GM19025 (cell line): ENCODE measurements around the gene IAH1.

Source experiments
- ATAC-seq: cut with Tn5 transposase; IDR thresholded peaks from one replicate; pipeline ENCODE4 v1.9.1; 2021; ENCODE audit warnings: mild to moderate bottlenecking, low read depth, moderate library complexity; ENCODE audit not compliant: unreplicated experiment

Gene IAH1

DNA sequence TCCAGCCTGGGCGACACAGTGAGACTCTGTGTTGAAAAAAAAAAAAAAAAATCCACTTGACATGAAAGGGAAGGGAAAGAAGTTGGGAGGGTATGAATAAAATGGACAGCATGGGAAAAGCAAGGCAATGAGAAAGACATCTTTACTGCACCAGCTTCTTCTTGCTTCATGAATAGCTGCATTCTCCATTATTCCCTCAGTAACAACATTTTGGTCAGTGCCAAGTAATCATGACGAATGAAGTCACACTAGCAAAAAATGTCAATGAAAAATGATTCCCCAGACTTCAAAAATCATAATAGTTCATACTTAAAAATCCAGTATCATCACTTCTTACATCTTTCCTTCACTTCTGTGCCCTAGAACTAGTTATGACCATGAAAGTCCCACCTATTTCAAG is 50.9 kb downstream of the IAH1 start:
- ATAC-seq, result no peak

DNA sequence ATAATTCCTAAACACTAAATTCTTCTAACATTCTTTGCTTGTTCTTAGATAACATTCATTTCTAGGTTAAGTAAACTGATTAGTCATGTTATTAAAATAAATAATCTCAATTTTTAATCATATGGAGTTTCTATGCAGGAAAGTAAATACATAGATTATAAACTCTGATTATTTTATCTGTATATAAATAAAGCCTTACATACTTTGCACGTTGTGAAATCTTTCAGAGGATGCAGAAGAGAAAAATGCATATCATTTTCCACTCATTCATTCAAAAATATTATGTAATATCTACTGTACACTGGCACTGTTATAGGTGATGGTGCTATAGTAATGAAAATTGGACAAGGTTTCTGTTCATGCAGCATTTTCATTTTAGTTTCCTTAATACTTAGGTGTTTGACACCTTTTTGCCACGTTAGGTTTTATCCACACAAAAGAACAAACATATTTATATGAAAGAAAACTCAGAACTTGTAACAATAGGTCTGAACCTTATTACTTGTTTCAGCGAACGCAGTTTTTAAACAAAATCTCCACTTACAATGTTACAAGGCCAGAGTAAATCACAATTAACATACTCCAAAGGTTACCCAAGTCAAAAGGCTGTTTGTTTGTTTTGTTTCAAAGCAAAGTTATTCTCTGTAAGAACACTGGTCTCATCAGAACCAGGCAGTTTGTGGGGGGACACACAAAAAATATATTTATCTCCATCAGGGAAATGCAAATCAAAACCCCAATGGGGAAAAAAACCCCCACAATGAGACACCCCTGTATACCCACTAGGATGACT is 53.8 kb downstream of the IAH1 start:
- no peak for ATAC-seq

DNA sequence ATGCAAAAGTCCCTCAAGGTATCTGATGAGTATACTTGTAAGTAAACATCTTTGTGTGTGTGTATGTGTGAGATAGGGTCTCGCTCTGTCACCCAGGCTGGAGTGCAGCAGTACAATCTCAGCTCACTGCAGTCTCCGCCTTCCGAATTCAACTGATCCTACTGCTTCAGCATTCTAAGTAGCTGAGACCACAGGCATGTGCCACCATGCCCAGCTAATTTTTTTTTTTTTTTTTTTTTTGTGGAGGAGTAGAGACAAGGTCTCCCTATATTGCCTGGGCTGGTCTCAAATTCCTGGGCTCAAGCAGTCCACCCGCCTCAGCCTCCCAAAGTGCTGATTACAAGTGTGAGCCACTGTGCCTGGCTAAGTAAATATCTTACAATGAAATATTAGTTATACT is 58.1 kb downstream of the IAH1 start:
- ATAC-seq, result no peak

GRCh38 chr2:9533663-9534062 is 59.3 kb downstream of the IAH1 start:
- no peak for ATAC-seq

GRCh38 chr2:9535177-9535576 is 60.8 kb downstream of the IAH1 start:
- ATAC-seq, result no peak

GRCh38 chr2:9536504-9536903 is 62.2 kb downstream of the IAH1 start:
- no peak for ATAC-seq

GRCh38 chr2:9538000-9538507 is 63.7 kb downstream of the IAH1 start:
- no peak for ATAC-seq
